SK-N-SH (cell line): Measurements from ENCODE around the gene TTC7B.

Source experiments
- TCF12 ChIP-seq: IDR thresholded peaks from 2 replicates; pipeline ENCODE4 v1.4.0; 2012
- TF ChIP-seq, protein P1 (sequence below): fragments of 200-600 bp; sonication (generic); IDR thresholded peaks from 2 replicates; pipeline ENCODE4 v1.6.1; 2017; ENCODE audit warnings: antibody characterized with exemption, mild to moderate bottlenecking, moderate library complexity

DNA sequence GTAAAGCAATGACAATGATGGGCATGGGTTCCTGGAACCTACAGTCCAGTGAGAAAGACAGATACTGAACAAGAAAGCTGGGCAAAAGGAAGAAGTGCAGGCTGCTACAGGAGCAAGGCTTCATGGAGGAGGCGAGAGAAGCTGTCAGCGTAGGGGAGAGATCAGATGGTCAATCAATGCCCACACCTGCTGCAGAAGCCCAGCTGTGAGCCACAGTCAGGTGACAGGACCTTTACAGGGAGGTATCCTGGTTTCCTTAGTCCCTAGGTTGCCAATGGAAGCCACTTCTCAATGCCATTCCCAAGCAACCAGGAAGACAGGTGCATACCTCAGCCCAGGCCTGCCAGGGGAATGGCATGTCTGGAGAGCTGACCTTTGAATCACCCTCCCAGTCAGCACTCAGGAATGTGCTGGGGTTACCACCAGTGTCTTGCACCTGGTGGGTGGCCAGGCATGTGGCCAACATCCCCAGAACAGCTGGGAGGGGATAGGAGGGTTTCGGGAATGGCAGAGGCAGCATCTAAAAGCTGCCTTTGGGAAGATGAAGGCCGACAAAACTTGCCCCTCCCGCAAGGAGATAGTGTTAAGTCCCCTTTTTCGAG lies 170.3 kb downstream of the TTC7B start:
- TF ChIP-seq, protein P1, sequence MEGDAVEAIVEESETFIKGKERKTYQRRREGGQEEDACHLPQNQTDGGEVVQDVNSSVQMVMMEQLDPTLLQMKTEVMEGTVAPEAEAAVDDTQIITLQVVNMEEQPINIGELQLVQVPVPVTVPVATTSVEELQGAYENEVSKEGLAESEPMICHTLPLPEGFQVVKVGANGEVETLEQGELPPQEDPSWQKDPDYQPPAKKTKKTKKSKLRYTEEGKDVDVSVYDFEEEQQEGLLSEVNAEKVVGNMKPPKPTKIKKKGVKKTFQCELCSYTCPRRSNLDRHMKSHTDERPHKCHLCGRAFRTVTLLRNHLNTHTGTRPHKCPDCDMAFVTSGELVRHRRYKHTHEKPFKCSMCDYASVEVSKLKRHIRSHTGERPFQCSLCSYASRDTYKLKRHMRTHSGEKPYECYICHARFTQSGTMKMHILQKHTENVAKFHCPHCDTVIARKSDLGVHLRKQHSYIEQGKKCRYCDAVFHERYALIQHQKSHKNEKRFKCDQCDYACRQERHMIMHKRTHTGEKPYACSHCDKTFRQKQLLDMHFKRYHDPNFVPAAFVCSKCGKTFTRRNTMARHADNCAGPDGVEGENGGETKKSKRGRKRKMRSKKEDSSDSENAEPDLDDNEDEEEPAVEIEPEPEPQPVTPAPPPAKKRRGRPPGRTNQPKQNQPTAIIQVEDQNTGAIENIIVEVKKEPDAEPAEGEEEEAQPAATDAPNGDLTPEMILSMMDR, result no peak
- peak; percentile 90 for TF ChIP-seq TCF12
